Gastrocnemius medialis (tissue), 4 donors: ENCODE measurements around the gene PCSK5.

ENCODE experiments used
- CTCF ChIP-seq, 5 experiments: fragments of 450-650 bp in 3 of 5; fragments of 200-600 bp in 2 of 5; sonication (generic) in 2 of 5; IDR thresholded peaks in 4 of 5; conservative IDR thresholded peaks in 1 of 5; 1 replicate in 4 of 5; 2 replicates in 1 of 5; pipeline ENCODE4 v1.5.1; 2016 to 2019; ENCODE audit warnings: antibody characterized with exemption in 5 of 5, mild to moderate bottlenecking in 3 of 5, moderate library complexity in 3 of 5
- POLR2A ChIP-seq, 2 donors: fragments of 450-650 bp; IDR thresholded peaks; one replicate each; pipeline ENCODE4 v1.6.1; 2017; ENCODE audit warnings: antibody characterized with exemption in 2 of 2, mild to moderate bottlenecking in 2 of 2, moderate library complexity in 2 of 2

GRCh38 chr9:76101947-76102346, 211.5 kb downstream of the PCSK5 start:
- TF ChIP-seq CTCF (IDR thresholded peaks at IDR 0.05 in 4 of 5, conservative IDR thresholded peaks at IDR 0.05 in 1 of 5) (no peak), POLR2A (IDR thresholded peaks at IDR 0.05) (no peak)
